Mucosa of descending colon (tissue), 3 donors: Measurements from ENCODE around the gene PTPRJ. TPM values are rescaled to one million over a fixed set of nuclear protein-coding genes. Genes with fewer than 3 reads are reported as not detected.
A peak's percentile ranks its signal among the peaks of the same experiment; 100 is the strongest.

Experiments used
- ATAC-seq: fragments of 200-7000 bp; cut with Tn5 transposase; one replicate; pipeline ENCODE4 v1.9.1; 2020; ENCODE audit warnings: mild to moderate bottlenecking, moderate library complexity
- DNase-seq, 3 donors: peaks; one replicate each; pipeline ENCODE4 v3.0.0-alpha.2; 2020
- H3K36me3 ChIP-seq: fragments of 200-600 bp; one replicate; pipeline ENCODE4 v1.8.0; 2021; ENCODE audit warnings: low read depth, mild to moderate bottlenecking
- H3K4me1 ChIP-seq: fragments of 200-600 bp; one replicate; pipeline ENCODE4 v1.8.0; 2021; ENCODE audit warnings: low read depth, mild to moderate bottlenecking
- H3K4me3 ChIP-seq: fragments of 200-600 bp; one replicate; pipeline ENCODE4 v1.8.0; 2021; ENCODE audit warnings: mild to moderate bottlenecking
- H3K9me3 ChIP-seq: fragments of 200-600 bp; one replicate; pipeline ENCODE4 v1.8.0; 2021; ENCODE audit warnings: mild to moderate bottlenecking
- intact Hi-C, 2 donors: fragments of 100-400 bp; cut with DNase I in 1 of 2; cut with micrococcal nuclease in 1 of 2; formaldehyde crosslinking; loops; one replicate each; pipeline versions ENCODE4 v1.11.0 to v1.11.1; 2022; cut with DNase I, micrococcal nuclease
- total RNA-seq, 3 donors: library from RNA; stranded (reverse); fragmentation: NEBNext Ultra II Directional in 2 of 3; extraction: Animal tissue kit (Norgen Biotek cat#: 25700) in 2 of 3; gene quantifications; one replicate each; pipeline versions ENCODE4 v1.2.1 to v1.2.4, GENCODE V29; 2021 to 2023
- TF ChIP-seq, protein P1 (sequence below): fragments of 200-600 bp; IDR thresholded peaks from one replicate; pipeline ENCODE4 v1.8.0; 2022; ENCODE audit warnings: antibody characterized with exemption, mild to moderate bottlenecking
- donor health status: DM: no; HTN: no; CAD: no; lungs with moderate emphysema.
- donor health status: DM: no; HTN: no; CAD: no.
- donor health status: DM: no; HTN: yes; CAD: no.

PTPRJ gene
- total RNA-seq, 3 donors from 2014 or later: 27.8 to 54.6 (median 44.0) TPM

DNA sequence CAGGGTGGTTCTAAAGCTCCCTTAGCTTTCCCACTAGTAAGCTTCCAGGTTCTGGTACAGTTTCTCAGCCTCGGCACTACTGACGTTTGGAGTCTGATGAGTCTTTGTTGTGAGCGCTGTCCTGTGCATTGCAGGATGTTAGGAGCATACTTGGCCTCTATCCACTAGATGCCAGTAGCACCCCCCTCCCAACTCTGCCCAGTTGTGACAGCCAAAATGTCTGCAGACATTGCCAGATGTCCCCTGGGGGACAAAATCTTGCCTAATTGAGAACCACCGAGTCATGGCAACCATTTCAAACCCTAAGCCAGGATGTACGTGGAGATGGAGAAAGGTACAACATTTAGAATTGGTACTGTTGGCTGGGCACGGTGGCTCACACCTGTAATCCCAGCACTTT lies 68.7 kb downstream of the PTPRJ start:
- intact Hi-C loops: no loop called here
- DNase-seq (no peak), ATAC-seq (no peak)
- no peak overlapping the region for H3K4me3 ChIP-seq
- TF ChIP-seq, protein P1, sequence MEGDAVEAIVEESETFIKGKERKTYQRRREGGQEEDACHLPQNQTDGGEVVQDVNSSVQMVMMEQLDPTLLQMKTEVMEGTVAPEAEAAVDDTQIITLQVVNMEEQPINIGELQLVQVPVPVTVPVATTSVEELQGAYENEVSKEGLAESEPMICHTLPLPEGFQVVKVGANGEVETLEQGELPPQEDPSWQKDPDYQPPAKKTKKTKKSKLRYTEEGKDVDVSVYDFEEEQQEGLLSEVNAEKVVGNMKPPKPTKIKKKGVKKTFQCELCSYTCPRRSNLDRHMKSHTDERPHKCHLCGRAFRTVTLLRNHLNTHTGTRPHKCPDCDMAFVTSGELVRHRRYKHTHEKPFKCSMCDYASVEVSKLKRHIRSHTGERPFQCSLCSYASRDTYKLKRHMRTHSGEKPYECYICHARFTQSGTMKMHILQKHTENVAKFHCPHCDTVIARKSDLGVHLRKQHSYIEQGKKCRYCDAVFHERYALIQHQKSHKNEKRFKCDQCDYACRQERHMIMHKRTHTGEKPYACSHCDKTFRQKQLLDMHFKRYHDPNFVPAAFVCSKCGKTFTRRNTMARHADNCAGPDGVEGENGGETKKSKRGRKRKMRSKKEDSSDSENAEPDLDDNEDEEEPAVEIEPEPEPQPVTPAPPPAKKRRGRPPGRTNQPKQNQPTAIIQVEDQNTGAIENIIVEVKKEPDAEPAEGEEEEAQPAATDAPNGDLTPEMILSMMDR: no peak
- H3K36me3 ChIP-seq: no peaks in the 10 kb centered on the region
- no peaks in the 10 kb centered on the region for H3K4me1 ChIP-seq
- no peaks in the 10 kb centered on the region for H3K9me3 ChIP-seq

DNA sequence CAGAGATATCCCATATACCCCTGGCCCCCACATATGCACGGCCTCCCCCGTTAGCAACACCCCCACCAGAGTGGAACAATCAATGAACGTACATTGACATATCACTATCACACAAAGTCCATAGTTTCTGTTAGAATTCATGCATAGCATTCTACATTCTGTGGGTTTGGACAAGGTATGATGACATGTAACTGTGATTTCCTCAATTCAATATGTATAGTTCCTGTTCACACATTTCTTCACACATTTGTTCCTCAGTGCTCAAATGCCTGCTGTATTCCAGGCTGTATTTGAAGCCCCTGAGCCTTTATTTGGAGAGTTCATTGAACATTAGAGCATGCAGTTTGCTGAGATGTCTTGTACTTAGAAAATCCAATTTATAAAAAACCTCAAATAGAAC lies 69.9 kb downstream of the PTPRJ start:
- Histone ChIP-seq H3K9me3 (no peaks in the 10 kb centered on the region), H3K4me1 (peaks cover 3% of the 10 kb centered on the region), H3K36me3 (no peaks in the 10 kb centered on the region), H3K4me3 (no peak overlapping the region)
- peak; percentile 27 for ATAC-seq
- no peak for DNase-seq
- TF ChIP-seq, protein P1: no peak
- intact Hi-C loops: no loop called here

DNA sequence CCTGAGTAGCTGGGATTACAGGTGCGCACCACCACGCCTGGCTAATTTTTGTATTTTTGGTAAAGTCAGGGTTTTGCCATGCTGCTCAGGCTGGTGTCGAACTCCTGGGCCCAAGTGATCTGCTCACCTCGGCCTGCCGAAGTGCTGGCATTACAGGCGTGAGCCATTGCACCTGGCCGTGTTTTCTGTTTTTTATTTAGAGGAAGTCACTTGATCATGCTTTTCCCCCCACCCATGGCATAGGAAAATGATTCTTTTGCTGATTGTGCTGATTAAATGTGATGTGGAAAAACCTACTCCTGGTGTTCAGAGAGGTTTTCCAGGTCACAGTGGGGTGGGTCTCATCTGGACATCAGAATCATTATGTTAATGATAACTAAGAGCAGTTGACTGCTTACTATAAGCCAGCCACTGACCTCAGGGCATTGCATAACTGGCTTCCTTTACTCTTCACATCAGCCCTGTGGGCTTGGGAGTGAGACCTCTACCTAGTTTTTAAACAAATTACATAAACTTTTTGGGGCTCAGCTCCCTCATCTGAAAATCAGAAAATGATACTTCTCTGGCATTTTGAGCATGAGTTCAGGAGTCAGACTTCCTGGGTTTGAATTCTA lies 71.0 kb downstream of the PTPRJ start:
- Histone ChIP-seq H3K4me3 (no peak overlapping the region), H3K36me3 (no peaks in the 10 kb centered on the region), H3K9me3 (no peaks in the 10 kb centered on the region), H3K4me1 (peaks cover 13% of the 10 kb centered on the region)
- DNase-seq (no peak), ATAC-seq (no peak)
- TF ChIP-seq, protein P1: no peak
- intact Hi-C loops: no loop called here

DNA sequence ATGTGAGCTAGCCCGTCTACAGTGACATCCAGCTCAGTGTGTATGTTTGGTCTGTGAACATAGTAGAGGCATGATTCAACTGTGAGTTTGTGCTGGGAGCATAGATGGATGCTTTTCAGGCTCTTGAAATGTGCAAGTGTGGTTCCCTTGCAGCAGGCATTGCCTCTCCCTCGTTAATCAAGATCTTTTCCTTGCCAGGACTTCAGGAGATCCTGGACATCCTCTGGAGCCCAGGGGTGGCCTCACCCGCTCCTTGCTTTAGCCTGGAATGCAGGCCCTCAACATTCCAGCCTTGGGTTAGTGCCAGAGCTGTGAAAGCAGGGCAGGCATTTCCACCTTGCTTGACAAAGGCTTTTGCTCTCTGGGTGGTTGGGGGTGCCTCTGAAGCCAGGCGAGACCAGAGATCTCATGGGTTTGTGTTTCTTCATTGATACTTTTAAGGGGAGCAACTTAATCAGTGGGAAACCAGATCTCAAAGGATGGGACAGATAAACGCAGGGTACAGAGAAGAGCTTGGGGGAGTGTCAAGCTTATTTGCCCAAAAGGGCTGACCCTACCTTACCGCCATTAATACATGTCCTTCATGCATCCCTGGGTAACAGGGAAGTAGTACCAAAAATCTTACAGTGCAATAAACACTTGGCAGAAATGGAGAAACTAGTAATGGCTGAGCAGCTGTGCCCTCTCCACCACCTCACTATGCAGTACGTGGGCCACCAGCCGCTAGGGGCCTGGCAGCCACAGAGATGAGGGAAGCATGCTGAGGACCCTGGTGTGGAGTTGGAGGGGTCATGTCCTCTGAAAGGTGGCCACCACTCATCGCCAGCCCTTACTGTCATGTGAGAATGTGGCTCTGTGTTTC lies 72.1 kb downstream of the PTPRJ start:
- intact Hi-C loops: no loop called here
- Histone ChIP-seq H3K36me3 (no peaks in the 10 kb centered on the region), H3K9me3 (no peaks in the 10 kb centered on the region), H3K4me3 (no peak overlapping the region), H3K4me1 (peaks cover 14% of the 10 kb centered on the region)
- ATAC-seq (no peak), DNase-seq (no peak)
- TF ChIP-seq, protein P1: no peak

DNA sequence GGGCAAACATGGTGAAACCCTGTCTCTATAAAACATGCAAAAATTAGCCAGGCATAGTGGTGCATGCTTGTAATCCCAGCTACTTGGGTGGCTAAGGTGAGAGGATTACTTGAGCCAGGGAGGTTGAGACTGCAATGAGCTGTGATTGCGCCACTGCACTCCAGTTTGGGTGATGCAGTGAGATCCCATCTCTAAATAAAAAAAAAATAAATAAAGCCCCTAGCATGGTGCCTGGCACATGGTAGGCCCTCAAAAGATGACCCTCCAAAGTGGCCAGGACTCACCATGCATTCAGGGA lies 74.6 kb downstream of the PTPRJ start:
- Histone ChIP-seq H3K36me3 (no peaks in the 10 kb centered on the region), H3K9me3 (no peaks in the 10 kb centered on the region), H3K4me3 (no peak overlapping the region), H3K4me1 (peaks cover 17% of the 10 kb centered on the region)
- no peak for DNase-seq
- TF ChIP-seq, protein P1: no peak
- ATAC-seq: no peak
- intact Hi-C loops: no loop called here
